ENCODE data around the gene TMC5.
"Not testable (repeated sequence)": the region's sequence is repeated elsewhere in the genome, so short reads cannot be mapped to it uniquely, and the experiment has no call there.

The TMC5 gene

GRCh38 chr16:19524616-19525384, 107.1 kb downstream of the TMC5 start:
- H3K27me3 ChIP-seq (ENCODE audit: control insufficient read depth, insufficient read depth, low read length) = no peaks in the 10 kb centered on the region
- peak overlapping the region; percentile 92 for H3K4me2 ChIP-seq (ENCODE audit: low read length)
- H3K9me3 ChIP-seq (replicated peaks; ENCODE audit: low read length) = no peaks in the 10 kb centered on the region
- H3K4me3 ChIP-seq (ENCODE audit: low read length) = peak overlapping the region; percentile 93
- peaks cover 20% of the 10 kb centered on the region for H3K4me1 ChIP-seq (ENCODE audit: control insufficient read depth, insufficient read depth, low read length)
- H3K9ac ChIP-seq (ENCODE audit: low read depth, low read length) = peak overlapping the region; percentile 83
- H3K36me3 ChIP-seq (ENCODE audit: insufficient read depth, low read length) = peaks cover 12% of the 10 kb centered on the region

- peaks cover 16% of the 10 kb centered on the region for H3K4me1 ChIP-seq (ENCODE audit: control insufficient read depth, insufficient read depth, low read length)
- H3K9ac ChIP-seq (ENCODE audit: low read depth, low read length) = peak overlapping the region; percentile 83
- H3K36me3 ChIP-seq (ENCODE audit: insufficient read depth, low read length) = peaks cover 12% of the 10 kb centered on the region
- H3K27me3 ChIP-seq (ENCODE audit: control insufficient read depth, insufficient read depth, low read length) = no peaks in the 10 kb centered on the region
- no peaks in the 10 kb centered on the region for H3K9me3 ChIP-seq (replicated peaks; ENCODE audit: low read length)
- peak overlapping the region; percentile 93 for H3K4me3 ChIP-seq (ENCODE audit: low read length)
- peak overlapping the region; percentile 92 for H3K4me2 ChIP-seq (ENCODE audit: low read length)
These were observed 107.7 kb downstream of the TMC5 start for GRCh38 chr16:19525385-19525723.

GRCh38 chr16:19527161-19527560, 109.5 kb downstream of the TMC5 start:
- H3K9me3 ChIP-seq (replicated peaks; ENCODE audit: low read length) = no peaks in the 10 kb centered on the region
- H3K27me3 ChIP-seq (ENCODE audit: control insufficient read depth, insufficient read depth, low read length) = no peaks in the 10 kb centered on the region
- no peak overlapping the region for H3K9ac ChIP-seq (ENCODE audit: low read depth, low read length)
- H3K36me3 ChIP-seq (ENCODE audit: insufficient read depth, low read length) = peaks cover 15% of the 10 kb centered on the region
- peaks cover 8% of the 10 kb centered on the region for H3K4me1 ChIP-seq (ENCODE audit: control insufficient read depth, insufficient read depth, low read length)
- H3K4me2 ChIP-seq (ENCODE audit: low read length) = no peak overlapping the region
- H3K4me3 ChIP-seq (ENCODE audit: low read length) = no peak overlapping the region

GRCh38 chr16:19528666-19529065, 111.0 kb downstream of the TMC5 start:
- Histone ChIP-seq H3K9me3 (replicated peaks; ENCODE audit: low read length) (no peaks in the 10 kb centered on the region), H3K27me3 (ENCODE audit: control insufficient read depth, insufficient read depth, low read length) (no peaks in the 10 kb centered on the region), H3K4me2 (ENCODE audit: low read length) (no peak overlapping the region), H3K9ac (ENCODE audit: low read depth, low read length) (no peak overlapping the region), H3K36me3 (ENCODE audit: insufficient read depth, low read length) (peaks cover 19% of the 10 kb centered on the region), H3K4me3 (ENCODE audit: low read length) (no peak overlapping the region), H3K4me1 (ENCODE audit: control insufficient read depth, insufficient read depth, low read length) (peaks cover 8% of the 10 kb centered on the region)

- H3K4me3 ChIP-seq (ENCODE audit: low read length) = no peak overlapping the region
These were observed 114.9 kb downstream of the TMC5 start for GRCh38 chr16:19532601-19533000.

GRCh38 chr16:19540241-19540970, 122.7 kb downstream of the TMC5 start:
- H3K4me3 ChIP-seq (ENCODE audit: low read length) = no peak overlapping the region
- no peak overlapping the region for H3K9ac ChIP-seq (ENCODE audit: low read depth, low read length)
- no peaks in the 10 kb centered on the region for H3K9me3 ChIP-seq (replicated peaks; ENCODE audit: low read length)
- H3K36me3 ChIP-seq (ENCODE audit: insufficient read depth, low read length) = peaks cover 40% of the 10 kb centered on the region
- H3K4me2 ChIP-seq (ENCODE audit: low read length) = no peak overlapping the region
- H3K27me3 ChIP-seq (ENCODE audit: control insufficient read depth, insufficient read depth, low read length) = no peaks in the 10 kb centered on the region
- no peaks in the 10 kb centered on the region for H3K4me1 ChIP-seq (ENCODE audit: control insufficient read depth, insufficient read depth, low read length)

More at GRCh38 chr16:19532601-19533000, 114.9 kb downstream of the TMC5 start:
- H3K4me2 ChIP-seq (ENCODE audit: low read length) = no peak overlapping the region
- H3K36me3 ChIP-seq (ENCODE audit: insufficient read depth, low read length) = peaks cover 32% of the 10 kb centered on the region
- H3K4me1 ChIP-seq (ENCODE audit: control insufficient read depth, insufficient read depth, low read length) = no peaks in the 10 kb centered on the region
- no peak overlapping the region for H3K9ac ChIP-seq (ENCODE audit: low read depth, low read length)
- H3K9me3 ChIP-seq (replicated peaks; ENCODE audit: low read length) = no peaks in the 10 kb centered on the region
- H3K27me3 ChIP-seq (ENCODE audit: control insufficient read depth, insufficient read depth, low read length) = no peaks in the 10 kb centered on the region

GRCh38 chr16:19542138-19542821, 124.6 kb downstream of the TMC5 start:
- no peak overlapping the region for H3K9ac ChIP-seq (ENCODE audit: low read depth, low read length)
- H3K4me3 ChIP-seq (ENCODE audit: low read length) = no peak overlapping the region
- no peak overlapping the region for H3K4me2 ChIP-seq (ENCODE audit: low read length)
- H3K27me3 ChIP-seq (ENCODE audit: control insufficient read depth, insufficient read depth, low read length) = no peaks in the 10 kb centered on the region
- H3K9me3 ChIP-seq (replicated peaks; ENCODE audit: low read length) = no peaks in the 10 kb centered on the region
- no peaks in the 10 kb centered on the region for H3K4me1 ChIP-seq (ENCODE audit: control insufficient read depth, insufficient read depth, low read length)
- H3K36me3 ChIP-seq (ENCODE audit: insufficient read depth, low read length) = peaks cover 27% of the 10 kb centered on the region

GRCh38 chr16:19543278-19543996, 125.8 kb downstream of the TMC5 start:
- not testable (repeated sequence) for H3K27me3 ChIP-seq (ENCODE audit: control insufficient read depth, insufficient read depth, low read length); H3K4me1 ChIP-seq (ENCODE audit: control insufficient read depth, insufficient read depth, low read length); H3K9me3 ChIP-seq (replicated peaks; ENCODE audit: low read length); H3K4me2 ChIP-seq (ENCODE audit: low read length); H3K4me3 ChIP-seq (ENCODE audit: low read length); H3K9ac ChIP-seq (ENCODE audit: low read depth, low read length)
- peaks cover 30% of the 10 kb centered on the region for H3K36me3 ChIP-seq (ENCODE audit: insufficient read depth, low read length)

- H3K4me1 ChIP-seq (ENCODE audit: control insufficient read depth, insufficient read depth, low read length) = no peaks in the 10 kb centered on the region
These were observed 130.5 kb downstream of the TMC5 start for GRCh38 chr16:19548144-19548543.

More at GRCh38 chr16:19548144-19548543, 130.5 kb downstream of the TMC5 start:
- Histone ChIP-seq H3K9ac (ENCODE audit: low read depth, low read length) (no peak overlapping the region), H3K4me3 (ENCODE audit: low read length) (no peak overlapping the region), H3K36me3 (ENCODE audit: insufficient read depth, low read length) (peaks cover 14% of the 10 kb centered on the region), H3K9me3 (replicated peaks; ENCODE audit: low read length) (no peaks in the 10 kb centered on the region), H3K27me3 (ENCODE audit: control insufficient read depth, insufficient read depth, low read length) (no peaks in the 10 kb centered on the region), H3K4me2 (ENCODE audit: low read length) (no peak overlapping the region)

Measured in skeletal muscle satellite cell (primary cell).